ENCODE measurements around the gene PSMA6.

- TF ChIP-seq CTCF (conservative IDR thresholded peaks at IDR 0.05; ENCODE audit: low read depth in 2 of 2) (no peak), REST (IDR thresholded peaks at IDR 0.05; ENCODE audit: unreplicated experiment) (no peak), POLR2AphosphoS5 (IDR thresholded peaks at IDR 0.05; ENCODE audit: low read depth) (no peak), CREB1 (CRISPR knock-in tag; IDR thresholded peaks at IDR 0.05; ENCODE audit: low read depth) (no peak), EZH2 (IDR thresholded peaks at IDR 0.05; ENCODE audit: low read depth, unreplicated experiment) (no peak), JUNB (IDR thresholded peaks at IDR 0.05; ENCODE audit: unreplicated experiment) (no peak), EZH2phosphoT487 (IDR thresholded peaks at IDR 0.05; ENCODE audit: unreplicated experiment) (no peak), ETS1 (IDR thresholded peaks at IDR 0.05) (no peak), ZNF331 (CRISPR knock-in tag; IDR thresholded peaks at IDR 0.05; ENCODE audit: low read depth) (no peak), NANOG (IDR thresholded peaks at IDR 0.05; ENCODE audit: borderline replicate concordance) (no peak), ZNF114 (CRISPR knock-in tag; IDR thresholded peaks at IDR 0.05) (no peak), ZNF462 (CRISPR knock-in tag; IDR thresholded peaks at IDR 0.05) (no peak)
Observed at GRCh38 chr14:35281341-35281740, 10.8 kb upstream of the PSMA6 start.

Data from GM23338 (cell line).